WTC11 (cell line): ENCODE measurements around the gene GMEB2. TPM values are rescaled to one million over a fixed set of nuclear protein-coding genes. Genes with fewer than 3 reads are reported as not detected.

ENCODE experiments used
- ATAC-seq: fragments of 200-7000 bp; cut with Tn5 transposase; 2 replicates; pipeline ENCODE4 v1.10.0; 2021; ENCODE audit warnings: mild to moderate bottlenecking, moderate library complexity
- CTCF ChIA-PET: fragments of 300-600 bp; sonication (Branson Sonifier 250); formaldehyde crosslinking; loops from one replicate; lab custom pipeline; 2021; ENCODE audit warnings: antibody characterized with exemption; lab: Charles Lee
- POLR2A ChIA-PET: fragments of 350-600 bp; sonication (Branson Sonifier 250); formaldehyde crosslinking; loops from one replicate; lab custom pipeline; 2021; ENCODE audit warnings: antibody characterized with exemption; lab: Charles Lee
- DNase-seq: peaks from one replicate; pipeline ENCODE4 v3.0.0; 2021; ENCODE audit warnings: low spot score
- H3K27ac Mint-ChIP-seq: 2 replicates; pipeline ENCODE4 v1.8.0; 2021; ENCODE audit warnings: mixed read lengths
- H3K27me3 Mint-ChIP-seq: 2 replicates; pipeline ENCODE4 v1.8.0; 2021; ENCODE audit warnings: low read depth, mild to moderate bottlenecking, moderate library complexity, mixed read lengths
- H3K36me3 Mint-ChIP-seq: 2 replicates; pipeline ENCODE4 v1.8.0; 2021; ENCODE audit warnings: mixed read lengths
- H3K4me1 Mint-ChIP-seq: 2 replicates; pipeline ENCODE4 v1.8.0; 2022; ENCODE audit warnings: mixed read lengths
- H3K4me3 Mint-ChIP-seq: 2 replicates; pipeline ENCODE4 v1.8.0; 2021; ENCODE audit warnings: mild to moderate bottlenecking, moderate library complexity, mixed read lengths
- H3K9me3 Mint-ChIP-seq: 2 replicates; pipeline ENCODE4 v1.8.0; 2021; ENCODE audit warnings: mixed read lengths
- ATF3 ChIP-seq: sonication (generic); formaldehyde crosslinking; conservative IDR thresholded peaks from 2 replicates; pipeline ENCODE4 v1.8.1; 2022; ENCODE audit warnings: mild to moderate bottlenecking, missing genetic modification reagents
- E2F5 ChIP-seq: sonication (generic); formaldehyde crosslinking; IDR thresholded peaks from 2 replicates; pipeline ENCODE4 v1.8.1; 2022; ENCODE audit warnings: mild to moderate bottlenecking, moderate library complexity, missing genetic modification reagents
- EMX1 ChIP-seq: fragments of 250-450 bp; sonication (Bioruptor Pico); IDR thresholded peaks from 2 replicates; pipeline ENCODE4 v1.8.0; 2021; ENCODE audit warnings: mild to moderate bottlenecking
- ERG ChIP-seq: fragments of 250-450 bp; sonication (Bioruptor Pico); IDR thresholded peaks from 2 replicates; pipeline ENCODE4 v1.8.0; 2021; ENCODE audit warnings: mild to moderate bottlenecking
- FOXK1 ChIP-seq: sonication (generic); formaldehyde crosslinking; IDR thresholded peaks from 2 replicates; pipeline ENCODE4 v1.8.0; 2022; ENCODE audit warnings: mild to moderate bottlenecking, moderate library complexity, missing genetic modification reagents
- HMGXB4 ChIP-seq: sonication (generic); formaldehyde crosslinking; IDR thresholded peaks from 2 replicates; pipeline ENCODE4 v1.8.1; 2023; ENCODE audit warnings: mild to moderate bottlenecking, moderate library complexity, missing genetic modification reagents
- IRF2 ChIP-seq: sonication (generic); formaldehyde crosslinking; IDR thresholded peaks from 2 replicates; pipeline ENCODE4 v1.8.0; 2022; ENCODE audit warnings: low read depth, missing genetic modification reagents, borderline replicate concordance
- JUN ChIP-seq: sonication (generic); formaldehyde crosslinking; IDR thresholded peaks from 2 replicates; pipeline ENCODE4 v1.8.0; 2023; ENCODE audit warnings: mild to moderate bottlenecking, missing genetic modification reagents
- KAT7 ChIP-seq: sonication (generic); formaldehyde crosslinking; IDR thresholded peaks from 2 replicates; pipeline ENCODE4 v1.8.1; 2023; ENCODE audit warnings: missing genetic modification reagents, mild to moderate bottlenecking, borderline replicate concordance
- MAX ChIP-seq: sonication (generic); formaldehyde crosslinking; IDR thresholded peaks from 2 replicates; pipeline ENCODE4 v1.8.0; 2022; ENCODE audit warnings: mild to moderate bottlenecking, missing genetic modification reagents
- MLX ChIP-seq: sonication (generic); formaldehyde crosslinking; IDR thresholded peaks from 2 replicates; pipeline ENCODE4 v1.8.1; 2023; ENCODE audit warnings: mild to moderate bottlenecking, missing genetic modification reagents, moderate library complexity
- NFYB ChIP-seq: sonication (generic); formaldehyde crosslinking; conservative IDR thresholded peaks from 2 replicates; pipeline ENCODE4 v1.8.0; 2022; ENCODE audit warnings: low read depth, missing genetic modification reagents
- NR1H2 ChIP-seq: sonication (generic); formaldehyde crosslinking; IDR thresholded peaks from 2 replicates; pipeline ENCODE4 v1.9.0; 2021; ENCODE audit warnings: mild to moderate bottlenecking, moderate library complexity, missing genetic modification reagents
- SP1 ChIP-seq: sonication (generic); formaldehyde crosslinking; conservative IDR thresholded peaks from 2 replicates; pipeline ENCODE4 v1.8.1; 2022; ENCODE audit warnings: missing genetic modification reagents
- USF1 ChIP-seq: sonication (generic); formaldehyde crosslinking; IDR thresholded peaks from 2 replicates; pipeline ENCODE4 v1.8.0; 2022; ENCODE audit warnings: mild to moderate bottlenecking, missing genetic modification reagents
- ZBTB43 ChIP-seq: sonication (generic); formaldehyde crosslinking; IDR thresholded peaks from 2 replicates; pipeline ENCODE4 v1.8.1; 2023; ENCODE audit warnings: mild to moderate bottlenecking, missing genetic modification reagents
- ZNF138 ChIP-seq: sonication (generic); formaldehyde crosslinking; conservative IDR thresholded peaks from 2 replicates; pipeline ENCODE4 v1.8.1; 2022; ENCODE audit warnings: mild to moderate bottlenecking, moderate library complexity, missing genetic modification reagents
- ZNF396 ChIP-seq: fragments of 250-450 bp; sonication (Bioruptor Pico); IDR thresholded peaks from 2 replicates; pipeline ENCODE4 v1.8.0; 2021; ENCODE audit warnings: mild to moderate bottlenecking, moderate library complexity, borderline replicate concordance
- ZNF416 ChIP-seq: fragments of 250-450 bp; sonication (Bioruptor Pico); IDR thresholded peaks from 2 replicates; pipeline ENCODE4 v1.9.0; 2021; ENCODE audit warnings: mild to moderate bottlenecking, inconsistent platforms
- total RNA-seq: library from RNA; stranded (reverse); gene quantifications from 3 replicates; pipeline ENCODE4 v1.2.3, GENCODE V29; 2021

GMEB2 gene
- total RNA-seq, 1 experiment from 2014 or later: 14.8 TPM

- peaks cover 7% of the 10 kb centered on the region for H3K36me3 Mint-ChIP-seq
- TF ChIP-seq NFYB (CRISPR knock-in tag): no peak
- no peak for TF ChIP-seq ZNF138 (CRISPR knock-in tag)
- no peak for TF ChIP-seq MLX (CRISPR knock-in tag)
- H3K4me3 Mint-ChIP-seq: no peak overlapping the region
- H3K27me3 Mint-ChIP-seq: no peaks in the 10 kb centered on the region
- POLR2A ChIA-PET: no interaction called here
- DNase-seq (no peak), ATAC-seq (no peak)
- no peaks in the 10 kb centered on the region for H3K4me1 Mint-ChIP-seq
- CTCF ChIA-PET: interaction anchor here (1.5 kb wide), 1 partner anchor 49 kb away, joined by 9 read pairs; no protein-coding TSS in a partner anchor
- H3K27ac Mint-ChIP-seq: 0 out of 2 replicates have a peak overlapping the region, but pooled peaks have one; percentile 20
- no peaks in the 10 kb centered on the region for H3K9me3 Mint-ChIP-seq
Measured at GRCh38 chr20:63587256-63587655, 39.6 kb downstream of the GMEB2 start.

- POLR2A ChIA-PET: no interaction called here
Measured at GRCh38 chr20:63586797-63587196, 40.1 kb downstream of the GMEB2 start.

GRCh38 chr20:63585616-63586565 is 41.0 kb downstream of the GMEB2 start:
- ChIA-PET CTCF (interaction anchor here (0.9 kb wide), 1 partner anchor 48 kb away, joined by 3 read pairs; no protein-coding TSS in a partner anchor), POLR2A (no interaction called here)
- DNase-seq: no peak
- H3K4me1 Mint-ChIP-seq: no peaks in the 10 kb centered on the region
- no peaks in the 10 kb centered on the region for H3K9me3 Mint-ChIP-seq
- H3K27me3 Mint-ChIP-seq: no peaks in the 10 kb centered on the region
- peaks cover 4% of the 10 kb centered on the region for H3K36me3 Mint-ChIP-seq
- H3K4me3 Mint-ChIP-seq: no peak overlapping the region
- ATAC-seq: no peak
- no peak overlapping the region; the same call in 1 of the 2 replicates for H3K27ac Mint-ChIP-seq
- no peak for TF ChIP-seq EMX1 (CRISPR knock-in tag)
- TF ChIP-seq FOXK1: no peak
- TF ChIP-seq ZBTB43 (CRISPR knock-in tag): no peak
- TF ChIP-seq USF1 (CRISPR knock-in tag): no peak
- no peak for TF ChIP-seq ZNF396 (CRISPR knock-in tag)
- TF ChIP-seq ZNF416 (CRISPR knock-in tag): no peak
- TF ChIP-seq JUN (CRISPR knock-in tag): no peak
- no peak for TF ChIP-seq ERG
- no peak for TF ChIP-seq IRF2
- no peak for TF ChIP-seq KAT7 (CRISPR knock-in tag)
- TF ChIP-seq MAX: no peak

More at GRCh38 chr20:63586797-63587196, 40.1 kb downstream of the GMEB2 start:
- Mint-ChIP-seq H3K4me1 (no peaks in the 10 kb centered on the region), H3K9me3 (no peaks in the 10 kb centered on the region), H3K27me3 (no peaks in the 10 kb centered on the region), H3K4me3 (no peak overlapping the region)
- DNase-seq: no peak
- CTCF ChIA-PET: no interaction called here
- no peak for ATAC-seq
- no peak for TF ChIP-seq FOXK1
- no peak for TF ChIP-seq E2F5 (CRISPR knock-in tag)
- TF ChIP-seq SP1: no peak
- TF ChIP-seq JUN (CRISPR knock-in tag): no peak
- TF ChIP-seq HMGXB4 (CRISPR knock-in tag): no peak
- TF ChIP-seq NR1H2: no peak
- TF ChIP-seq ATF3 (CRISPR knock-in tag): no peak
- TF ChIP-seq, all 79 proteins: peak for 0
- Mint-ChIP-seq H3K27ac (peak overlapping the region; percentile 36; the same call in 1 of the 2 replicates), H3K36me3 (peaks cover 7% of the 10 kb centered on the region)
